ENCODE results near the gene RGS17.
"Not testable (repeated sequence)": the region's sequence is repeated elsewhere in the genome, so short reads cannot be mapped to it uniquely, and the experiment has no call there.

RGS17 gene

GRCh38 chr6:152982904-152983636 lies 148.0 kb downstream of the RGS17 start, which contains the start of gene FBXO5:
TSS of gene FBXO5 (minus strand) at chr6:152983041. CDS start at chr6:152982959, 82 bp downstream.
- peak; percentile 84 for DNase-seq

- no peak for DNase-seq
Observed at GRCh38 chr6:152981989-152982903, 148.8 kb downstream of the RGS17 start.

GRCh38 chr6:152981219-152981618 lies 149.9 kb downstream of the RGS17 start:
- DNase-seq = no peak

GRCh38 chr6:152980656-152981055 lies 150.4 kb downstream of the RGS17 start:
- DNase-seq = no peak

GRCh38 chr6:152979116-152979515 lies 152.0 kb downstream of the RGS17 start:
- no peak for DNase-seq

- no peak for DNase-seq
Observed at GRCh38 chr6:152978058-152978457, 153.0 kb downstream of the RGS17 start.

- no peak for DNase-seq
Observed at GRCh38 chr6:152977556-152977955, 153.5 kb downstream of the RGS17 start.

- no peak for DNase-seq
Observed at GRCh38 chr6:152976749-152977148, 154.3 kb downstream of the RGS17 start.

- no peak for DNase-seq
Observed at GRCh38 chr6:152975204-152975915, 155.7 kb downstream of the RGS17 start.

GRCh38 chr6:152973916-152974315 lies 157.2 kb downstream of the RGS17 start:
- no peak for DNase-seq

GRCh38 chr6:152969688-152970418 lies 161.2 kb downstream of the RGS17 start:
- no peak for DNase-seq

- DNase-seq = not testable (repeated sequence)
Observed at GRCh38 chr6:152966168-152966894, 164.8 kb downstream of the RGS17 start.

GRCh38 chr6:152959333-152959732 lies 171.7 kb downstream of the RGS17 start:
- no peak for DNase-seq

- DNase-seq = no peak
Observed at GRCh38 chr6:152957796-152958195, 173.3 kb downstream of the RGS17 start.
